Activated naive CD4-positive, alpha-beta T cell treated with anti-CD3 and anti-CD28 coated beads for 36 hours (primary cell): Measurements from ENCODE around the gene SIM2. TPM values are rescaled to one million over a fixed set of nuclear protein-coding genes. Genes with fewer than 3 reads are reported as not detected.

Experiments
- CTCF ChIA-PET: fragments of 350-600 bp; sonication (Branson Sonifier 250); formaldehyde crosslinking; loops from one replicate; lab custom pipeline; 2021; ENCODE audit warnings: antibody characterized with exemption; lab: Charles Lee
- DNase-seq: peaks from one replicate; pipeline ENCODE4 v3.0.0-alpha.2; 2020
- H3K27ac Mint-ChIP-seq: one replicate; pipeline ENCODE4 v1.8.0; 2021; ENCODE audit warnings: mild to moderate bottlenecking, mixed read lengths
- H3K27me3 Mint-ChIP-seq: one replicate; pipeline ENCODE4 v1.8.0; 2021; ENCODE audit warnings: low read depth, mixed read lengths
- H3K36me3 Mint-ChIP-seq: one replicate; pipeline ENCODE4 v1.8.0; 2021; ENCODE audit warnings: low read depth, mixed read lengths
- H3K4me1 Mint-ChIP-seq: one replicate; pipeline ENCODE4 v1.8.0; 2021; ENCODE audit warnings: low read depth, mixed read lengths
- H3K4me3 Mint-ChIP-seq: one replicate; pipeline ENCODE4 v1.8.0; 2021; ENCODE audit warnings: mild to moderate bottlenecking, moderate library complexity, mixed read lengths
- H3K9me3 Mint-ChIP-seq: one replicate; pipeline ENCODE4 v1.8.0; 2021; ENCODE audit warnings: mixed read lengths
- intact Hi-C: fragments of 100-400 bp; cut with micrococcal nuclease; formaldehyde crosslinking; loops from one replicate; pipeline ENCODE4 v1.15.1; 2023
- total RNA-seq, 2 experiments: library from RNA; stranded (reverse); gene quantifications; one replicate each; pipeline ENCODE4 v1.2.3, GENCODE V29; 2021

The SIM2 gene
- total RNA-seq, 2 experiments from 2014 or later = 0.74 to 0.94 TPM

GRCh38 chr21:36704281-36704957, 5.5 kb downstream of the SIM2 start:
- H3K9me3 Mint-ChIP-seq = no peaks in the 10 kb centered on the region
- H3K4me1 Mint-ChIP-seq = peaks cover 58% of the 10 kb centered on the region
- peaks cover 78% of the 10 kb centered on the region for H3K27me3 Mint-ChIP-seq
- CTCF ChIA-PET = interaction anchor here (0.7 kb wide), 2 partner anchors 224 to 249 kb away, joined by 3 read pairs; no protein-coding TSS in a partner anchor
- H3K27ac Mint-ChIP-seq = no peak overlapping the region
- intact Hi-C loops = loop anchor here (5.0 to 10.0 kb wide), 2 partner anchors 117 to 560 kb away; no protein-coding TSS in a partner anchor
- peak; percentile 49 for DNase-seq
- peak overlapping the region; percentile 21 for H3K4me3 Mint-ChIP-seq
- no peaks in the 10 kb centered on the region for H3K36me3 Mint-ChIP-seq

GRCh38 chr21:36704958-36705678, 6.2 kb downstream of the SIM2 start:
- Mint-ChIP-seq H3K27me3 (peaks cover 82% of the 10 kb centered on the region), H3K4me1 (peaks cover 61% of the 10 kb centered on the region), H3K27ac (no peak overlapping the region), H3K9me3 (no peaks in the 10 kb centered on the region), H3K4me3 (peak overlapping the region; percentile 15), H3K36me3 (no peaks in the 10 kb centered on the region)
- intact Hi-C loops = loop anchor here (5.0 to 10.0 kb wide), 2 partner anchors 118 to 560 kb away; no protein-coding TSS in a partner anchor
- CTCF ChIA-PET = interaction anchor here (0.7 kb wide), 2 partner anchors 223 to 248 kb away, joined by 3 read pairs; no protein-coding TSS in a partner anchor
- no peak for DNase-seq

GRCh38 chr21:36705679-36706481, 7.0 kb downstream of the SIM2 start:
- Mint-ChIP-seq H3K36me3 (no peaks in the 10 kb centered on the region), H3K4me3 (no peak overlapping the region), H3K27me3 (peaks cover 82% of the 10 kb centered on the region), H3K9me3 (no peaks in the 10 kb centered on the region), H3K4me1 (peaks cover 57% of the 10 kb centered on the region), H3K27ac (no peak overlapping the region)
- CTCF ChIA-PET = interaction anchor here (1.3 kb wide), 1 partner anchor 16 kb away, joined by 3 read pairs; no protein-coding TSS in a partner anchor
- DNase-seq = no peak
- intact Hi-C loops = loop anchor here (2.0 to 10.0 kb wide), 3 partner anchors 15 to 561 kb away; no protein-coding TSS in a partner anchor

- no peak overlapping the region for H3K4me3 Mint-ChIP-seq
- peaks cover 84% of the 10 kb centered on the region for H3K27me3 Mint-ChIP-seq
- no peak overlapping the region for H3K27ac Mint-ChIP-seq
- no peaks in the 10 kb centered on the region for H3K36me3 Mint-ChIP-seq
- CTCF ChIA-PET = interaction anchor here (1.3 kb wide), 1 partner anchor 17 kb away, joined by 3 read pairs; no protein-coding TSS in a partner anchor
- DNase-seq = no peak
- intact Hi-C loops = loop anchor here (2.0 to 10.0 kb wide), 3 partner anchors 16 to 562 kb away; no protein-coding TSS in a partner anchor
- no peaks in the 10 kb centered on the region for H3K9me3 Mint-ChIP-seq
- peaks cover 54% of the 10 kb centered on the region for H3K4me1 Mint-ChIP-seq
Measured at GRCh38 chr21:36706482-36706852, 7.6 kb downstream of the SIM2 start.

- Mint-ChIP-seq H3K36me3 (no peaks in the 10 kb centered on the region), H3K27me3 (peaks cover 80% of the 10 kb centered on the region), H3K4me3 (no peak overlapping the region), H3K27ac (no peak overlapping the region), H3K4me1 (peaks cover 49% of the 10 kb centered on the region), H3K9me3 (no peaks in the 10 kb centered on the region)
- CTCF ChIA-PET = interaction anchor here (1.3 kb wide), 1 partner anchor 18 kb away, joined by 3 read pairs; no protein-coding TSS in a partner anchor
- intact Hi-C loops = loop anchor here (2.0 to 10.0 kb wide), 3 partner anchors 16 to 562 kb away; no protein-coding TSS in a partner anchor
- peak; percentile 52 for DNase-seq
Measured at GRCh38 chr21:36706951-36707762, 8.2 kb downstream of the SIM2 start.

GRCh38 chr21:36707763-36708285, 8.9 kb downstream of the SIM2 start:
- Mint-ChIP-seq H3K9me3 (no peaks in the 10 kb centered on the region), H3K27me3 (peaks cover 80% of the 10 kb centered on the region), H3K4me3 (no peak overlapping the region), H3K27ac (no peak overlapping the region), H3K4me1 (peaks cover 46% of the 10 kb centered on the region), H3K36me3 (no peaks in the 10 kb centered on the region)
- DNase-seq = no peak
- intact Hi-C loops = loop anchor here (2.0 to 10.0 kb wide), 3 partner anchors 17 to 563 kb away; no protein-coding TSS in a partner anchor
- CTCF ChIA-PET = interaction anchor here (0.6 kb wide), 1 partner anchor 21 kb away, joined by 3 read pairs; no protein-coding TSS in a partner anchor

GRCh38 chr21:36708286-36709029, 9.5 kb downstream of the SIM2 start:
- peaks cover 80% of the 10 kb centered on the region for H3K27me3 Mint-ChIP-seq
- intact Hi-C loops = loop anchor here (10.0 kb wide), 1 partner anchor 564 kb away; no protein-coding TSS in a partner anchor
- H3K27ac Mint-ChIP-seq = no peak overlapping the region
- peaks cover 44% of the 10 kb centered on the region for H3K4me1 Mint-ChIP-seq
- DNase-seq = no peak
- CTCF ChIA-PET = interaction anchor here (0.6 kb wide), 1 partner anchor 22 kb away, joined by 3 read pairs; no protein-coding TSS in a partner anchor
- no peak overlapping the region for H3K4me3 Mint-ChIP-seq
- no peaks in the 10 kb centered on the region for H3K36me3 Mint-ChIP-seq
- H3K9me3 Mint-ChIP-seq = no peaks in the 10 kb centered on the region

- Mint-ChIP-seq H3K27ac (no peak overlapping the region), H3K36me3 (no peaks in the 10 kb centered on the region), H3K27me3 (peaks cover 75% of the 10 kb centered on the region), H3K4me3 (no peak overlapping the region), H3K9me3 (no peaks in the 10 kb centered on the region), H3K4me1 (peaks cover 41% of the 10 kb centered on the region)
- DNase-seq = no peak
- CTCF ChIA-PET = no interaction called here
- intact Hi-C loops = loop anchor here (10.0 kb wide), 1 partner anchor 564 kb away; no protein-coding TSS in a partner anchor
Measured at GRCh38 chr21:36709030-36709867, 10.3 kb downstream of the SIM2 start.

GRCh38 chr21:36709868-36710728, 11.2 kb downstream of the SIM2 start:
- Mint-ChIP-seq H3K36me3 (no peaks in the 10 kb centered on the region), H3K9me3 (no peaks in the 10 kb centered on the region), H3K4me1 (peaks cover 38% of the 10 kb centered on the region), H3K27me3 (peaks cover 75% of the 10 kb centered on the region), H3K27ac (no peak overlapping the region), H3K4me3 (no peak overlapping the region)
- CTCF ChIA-PET = interaction anchor here (0.7 to 1.3 kb wide), 2 partner anchors 20 to 80 kb away, joined by 3 to 6 read pairs; no protein-coding TSS in a partner anchor
- no peak for DNase-seq
- intact Hi-C loops = loop anchor here (10.0 kb wide), 1 partner anchor 565 kb away; no protein-coding TSS in a partner anchor
